Endothelial cell of umbilical vein (primary cell): Measurements from ENCODE around the gene ASPHD2. TPM values are rescaled to one million over a fixed set of nuclear protein-coding genes. Genes with fewer than 3 reads are reported as not detected.

Source experiments
- BruUV-seq: library from RNA; stranded (reverse); fragments of 400-500 nt; replicated peaks from 2 replicates; lab custom pipeline; 2021; lab: Mats Ljungman, UMichigan
- CTCF ChIA-PET: fragments of 300-600, 350-600 bp; sonication (Branson Sonifier 250); formaldehyde crosslinking; loops from one replicate; lab custom pipeline; 2021; ENCODE audit warnings: antibody characterized with exemption, inconsistent platforms; lab: Charles Lee
- POLR2A ChIA-PET: fragments of 300-600, 350-600 bp; sonication (Branson Sonifier 250); formaldehyde crosslinking; loops from one replicate; lab custom pipeline; 2021; ENCODE audit warnings: antibody characterized with exemption, inconsistent platforms; lab: Charles Lee
- DNase-seq: peaks from one replicate; pipeline ENCODE4 v3.0.0-alpha.2; 2011; ENCODE audit warnings: low read depth, low spot score
- FAIRE-seq: peaks from 2 replicates; lab custom pipeline; 2011; peaks lifted over from hg19 to GRCh38; lab: Jason Lieb, UNC
- H2AFZ ChIP-seq: 2 replicates; pipeline ENCODE4 v1.6.0; 2012; ENCODE audit warnings: low read depth, low read length, control low read depth, inconsistent platforms
- H3K27ac ChIP-seq: 2 replicates; pipeline ENCODE4 v1.5.1; 2011; ENCODE audit warnings: low read depth, mild to moderate bottlenecking, control low read depth, low read length, moderate library complexity; ENCODE audit not compliant: insufficient read depth
- H3K27me3 ChIP-seq, 2 experiments: 2 replicates each; pipeline versions ENCODE4 v1.6.0 to v1.6.1; 2011; ENCODE audit warnings: low read length in 2 of 2, mixed read lengths in 1 of 2; ENCODE audit not compliant: control insufficient read depth in 2 of 2, insufficient read depth in 2 of 2
- H3K36me3 ChIP-seq, 2 experiments: 2 replicates in 1 of 2; 3 replicates in 1 of 2; pipeline ENCODE4 v1.5.1; 2011; ENCODE audit warnings: low read length in 2 of 2, mild to moderate bottlenecking in 1 of 2, moderate library complexity in 1 of 2; ENCODE audit not compliant: control insufficient read depth in 2 of 2, insufficient read depth in 2 of 2; ENCODE audit errors: extremely low read depth in 1 of 2
- H3K4me1 ChIP-seq: 3 replicates; pipeline ENCODE4 v1.5.1; 2011; ENCODE audit warnings: mild to moderate bottlenecking, low read length; ENCODE audit not compliant: control insufficient read depth, insufficient read depth; ENCODE audit errors: extremely low read depth
- H3K4me2 ChIP-seq: 2 replicates; pipeline ENCODE4 v1.6.1; 2011; ENCODE audit warnings: low read length, control low read depth, mixed read lengths; ENCODE audit not compliant: insufficient read depth
- H3K4me3 ChIP-seq, 3 experiments: fragments of 200-600 bp in 1 of 3; sonication (generic), shearing (Covaris generic) in 1 of 3; replicated peaks in 1 of 3; 2 replicates each; pipeline ENCODE4 v1.5.1; 2011 to 2016; ENCODE audit warnings: control low read depth in 3 of 3, low read length in 3 of 3, mild to moderate bottlenecking in 2 of 3, inconsistent platforms in 1 of 3, low read depth in 1 of 3, moderate library complexity in 1 of 3; ENCODE audit not compliant: insufficient read depth in 1 of 3
- H3K79me2 ChIP-seq: 2 replicates; pipeline ENCODE4 v1.6.0; 2012; ENCODE audit warnings: low read length, inconsistent platforms; ENCODE audit not compliant: control insufficient read depth, insufficient read depth
- H3K9ac ChIP-seq: replicated peaks from 2 replicates; pipeline ENCODE3; 2011; ENCODE audit warnings: low read length, control low read depth; ENCODE audit not compliant: insufficient read depth; ENCODE audit errors: extremely low read depth
- H3K9me1 ChIP-seq: replicated peaks from 3 replicates; pipeline ENCODE4 v1.6.0; 2011; ENCODE audit warnings: mild to moderate bottlenecking, low read length; ENCODE audit not compliant: control insufficient read depth, insufficient read depth; ENCODE audit errors: extremely low read depth
- H3K9me3 ChIP-seq: replicated peaks from 2 replicates; pipeline ENCODE4 v1.5.1; 2012; ENCODE audit warnings: low read length, inconsistent platforms; ENCODE audit not compliant: control insufficient read depth, insufficient read depth
- H4K20me1 ChIP-seq: replicated peaks from 2 replicates; pipeline ENCODE3; 2011; ENCODE audit warnings: mild to moderate bottlenecking, low read length; ENCODE audit not compliant: control insufficient read depth, insufficient read depth; ENCODE audit errors: extremely low read depth
- EZH2 ChIP-seq: IDR thresholded peaks from 2 replicates; pipeline ENCODE4 v1.6.1; 2012; ENCODE audit warnings: borderline replicate concordance, low read depth, mild to moderate bottlenecking, moderate library complexity, low read length, inconsistent platforms; ENCODE audit not compliant: severe bottlenecking
- FOS ChIP-seq: IDR thresholded peaks from 2 replicates; pipeline ENCODE4 v1.6.1; 2011; ENCODE audit warnings: mild to moderate bottlenecking, low read length, moderate library complexity, borderline replicate concordance; ENCODE audit not compliant: insufficient read depth
- GATA2 ChIP-seq: IDR thresholded peaks from 2 replicates; pipeline ENCODE4 v1.7.0; 2011; ENCODE audit warnings: low read depth, mild to moderate bottlenecking, moderate library complexity, mixed read lengths, low read length; ENCODE audit not compliant: insufficient read length, insufficient read depth
- JUN ChIP-seq: IDR thresholded peaks from 2 replicates; pipeline ENCODE4 v1.6.1; 2011; ENCODE audit warnings: borderline replicate concordance, low read depth; ENCODE audit not compliant: insufficient read length, insufficient read depth
- MYC ChIP-seq: IDR thresholded peaks from one replicate; pipeline ENCODE4 v1.6.1; 2011; ENCODE audit warnings: mild to moderate bottlenecking, low read depth, low read length
- POLR2A ChIP-seq: IDR thresholded peaks from 2 replicates; pipeline ENCODE4 v1.6.1; 2012; ENCODE audit warnings: low read depth, mild to moderate bottlenecking, control low read depth, low read length
- POLR2AphosphoS5 ChIP-seq: IDR thresholded peaks from 2 replicates; pipeline ENCODE4 v1.6.1; 2012; ENCODE audit warnings: low read depth, mild to moderate bottlenecking, control low read depth, low read length, moderate library complexity; ENCODE audit not compliant: insufficient read depth
- dilution Hi-C: fragments of 300-500 bp; cut with MboI; formaldehyde crosslinking; loops from one replicate; pipeline ENCODE4 v1.15.0; 2019; ENCODE audit warnings: low sequenced_read_pairs; ENCODE audit not compliant: extremely low pct_ligation_motif_present
- intact Hi-C: fragments of 100-400 bp; cut with micrococcal nuclease; formaldehyde crosslinking; loops from one replicate; pipeline ENCODE4 v1.10.0; 2022
- polyA plus RNA-seq, 4 experiments: library from polyadenylated mRNA; depleted of rRNA in 3 of 4; stranded (reverse) in 3 of 4; unstranded in 1 of 4; fragments of >200 nt; gene quantifications; 2 replicates each; pipeline versions ENCODE4 v1.2.1 to v1.2.3, GENCODE V29; 2011 to 2012; ENCODE audit warnings: missing spikeins in 1 of 4
- small RNA-seq: library from RNA; depleted of rRNA; stranded (forward); fragments of <200 nt; gene quantifications from one replicate; pipeline ENCODE3, GENCODE V24; 2012; ENCODE audit warnings: low replicate concordance, low read depth; ENCODE audit not compliant: insufficient read depth, insufficient read length
- total RNA-seq: library from RNA; stranded (reverse); gene quantifications from 2 replicates; pipeline ENCODE4 v1.2.3, GENCODE V29; 2021
- TF ChIP-seq, protein P1 (sequence below): IDR thresholded peaks from 2 replicates; pipeline ENCODE4 v1.6.1; 2011; ENCODE audit not compliant: insufficient read depth, insufficient read length
- TF ChIP-seq, protein P2 (sequence below), 2 donors: IDR thresholded peaks; 1 replicate in 1 of 2; 2 replicates in 1 of 2; pipeline ENCODE4 v1.5.1; 2011; ENCODE audit warnings: low read length in 2 of 2, mild to moderate bottlenecking in 2 of 2, moderate library complexity in 2 of 2, control low read depth in 1 of 2, inconsistent platforms in 1 of 2, low read depth in 1 of 2; ENCODE audit not compliant: insufficient read depth in 1 of 2; ENCODE audit errors: extremely low read depth in 1 of 2

ASPHD2 gene
- total and polyA plus RNA-seq, 2 donors (not counting 3 experiments of a cell fraction or from before 2014, with no cell fraction given): 4.8 to 5.5 TPM

DNA sequence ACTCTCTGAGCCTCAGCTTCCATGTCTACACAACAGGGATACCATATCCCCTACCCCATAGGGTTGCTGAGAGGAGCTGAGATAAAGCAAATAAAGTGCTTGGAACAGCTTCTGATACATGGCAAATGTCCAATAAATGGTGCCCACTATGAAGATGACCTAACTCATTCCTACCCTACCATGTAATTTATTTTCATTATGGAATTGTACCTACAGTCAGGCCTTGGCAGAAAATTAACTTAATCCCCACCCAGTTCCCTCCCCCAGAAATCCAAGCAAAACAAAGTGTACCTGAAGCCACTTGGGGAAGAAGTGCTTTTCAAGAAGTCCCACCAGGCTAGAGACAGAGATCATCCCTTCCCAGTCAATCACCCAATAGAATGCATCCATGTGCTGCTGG is 65.4 kb downstream of the ASPHD2 start:
- H3K36me3 ChIP-seq: peaks cover 40 to 52% of the 10 kb centered on the region in 2 experiments
- H3K4me1 ChIP-seq: peaks cover 3% of the 10 kb centered on the region
- no peak overlapping the region for H2AFZ ChIP-seq
- FAIRE-seq (no peak), DNase-seq (no peak)
- TF ChIP-seq FOS (no peak), GATA2 (no peak), JUN (no peak), POLR2AphosphoS5 (no peak), POLR2A (no peak), MYC (no peak), EZH2 (no peak)
- TF ChIP-seq, protein P1, sequence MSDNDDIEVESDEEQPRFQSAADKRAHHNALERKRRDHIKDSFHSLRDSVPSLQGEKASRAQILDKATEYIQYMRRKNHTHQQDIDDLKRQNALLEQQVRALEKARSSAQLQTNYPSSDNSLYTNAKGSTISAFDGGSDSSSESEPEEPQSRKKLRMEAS: no peak
- TF ChIP-seq, protein P2, sequence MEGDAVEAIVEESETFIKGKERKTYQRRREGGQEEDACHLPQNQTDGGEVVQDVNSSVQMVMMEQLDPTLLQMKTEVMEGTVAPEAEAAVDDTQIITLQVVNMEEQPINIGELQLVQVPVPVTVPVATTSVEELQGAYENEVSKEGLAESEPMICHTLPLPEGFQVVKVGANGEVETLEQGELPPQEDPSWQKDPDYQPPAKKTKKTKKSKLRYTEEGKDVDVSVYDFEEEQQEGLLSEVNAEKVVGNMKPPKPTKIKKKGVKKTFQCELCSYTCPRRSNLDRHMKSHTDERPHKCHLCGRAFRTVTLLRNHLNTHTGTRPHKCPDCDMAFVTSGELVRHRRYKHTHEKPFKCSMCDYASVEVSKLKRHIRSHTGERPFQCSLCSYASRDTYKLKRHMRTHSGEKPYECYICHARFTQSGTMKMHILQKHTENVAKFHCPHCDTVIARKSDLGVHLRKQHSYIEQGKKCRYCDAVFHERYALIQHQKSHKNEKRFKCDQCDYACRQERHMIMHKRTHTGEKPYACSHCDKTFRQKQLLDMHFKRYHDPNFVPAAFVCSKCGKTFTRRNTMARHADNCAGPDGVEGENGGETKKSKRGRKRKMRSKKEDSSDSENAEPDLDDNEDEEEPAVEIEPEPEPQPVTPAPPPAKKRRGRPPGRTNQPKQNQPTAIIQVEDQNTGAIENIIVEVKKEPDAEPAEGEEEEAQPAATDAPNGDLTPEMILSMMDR (IDR thresholded peaks at IDR 0.05; ENCODE audit: extremely low read depth in 1 of 2, insufficient read depth in 1 of 2, low read depth in 1 of 2, low read length in 2 of 2): no peak
- BruUV-seq: no TSS peak
- no peaks in the 10 kb centered on the region for H3K9me1 ChIP-seq
- H4K20me1 ChIP-seq: no peaks in the 10 kb centered on the region
- no peaks in the 10 kb centered on the region for H3K27me3 ChIP-seq
- H3K9me3 ChIP-seq: no peaks in the 10 kb centered on the region
- POLR2A ChIA-PET: no interaction called here
- dilution Hi-C loops (no loop called here), intact Hi-C loops (no loop called here)
- H3K4me2 ChIP-seq: no peak overlapping the region
- no peak overlapping the region for H3K4me3 ChIP-seq
- CTCF ChIA-PET: interaction anchor here (1.3 kb wide), 1 partner anchor 171 kb away, joined by 3 read pairs; no protein-coding TSS in a partner anchor
- no peak overlapping the region for H3K9ac ChIP-seq
- H3K79me2 ChIP-seq: peaks cover 9% of the 10 kb centered on the region
- H3K27ac ChIP-seq: no peak overlapping the region

Small RNA genes lying within 50 kb of the gene (small RNA-seq; reads per million reads assigned to genes)
- not detected for gene RNA5SP495

Other genes starting within 250 kb of the ASPHD2 start
- gene HPS4, start 54.5 kb downstream of the ASPHD2 start, total RNA-seq: 29.7 and 34.9 TPM in 2 replicates
- gene HPS4, start 54.5 kb downstream of the ASPHD2 start, polyA plus RNA-seq: 25.8 and 28.4 TPM in 2 replicates
- gene SRRD, start 54.6 kb downstream of the ASPHD2 start, total RNA-seq: 24.2 and 28.5 TPM in 2 replicates
- 21.4 and 23.4 TPM in 2 replicates for gene SRRD, start 54.6 kb downstream of the ASPHD2 start, polyA plus RNA-seq
- 49.8 and 54.9 TPM in 2 replicates for gene TFIP11, start 83.2 kb downstream of the ASPHD2 start, total RNA-seq
- gene TFIP11, start 83.2 kb downstream of the ASPHD2 start, polyA plus RNA-seq: 33.5 and 35.7 TPM in 2 replicates
- gene TPST2, start 160.9 kb downstream of the ASPHD2 start, total RNA-seq: 48.4 and 49.4 TPM in 2 replicates
- 121 and 137 TPM in 2 replicates for gene TPST2, start 160.9 kb downstream of the ASPHD2 start, polyA plus RNA-seq
- gene CRYBB1, start 188.8 kb downstream of the ASPHD2 start, total RNA-seq: not detected in 2 replicates
- not detected in 2 replicates for gene CRYBB1, start 188.8 kb downstream of the ASPHD2 start, polyA plus RNA-seq
- not detected in 2 replicates for gene CRYBA4, start 192.7 kb downstream of the ASPHD2 start, total RNA-seq
- gene CRYBA4, start 192.7 kb downstream of the ASPHD2 start, polyA plus RNA-seq: not detected in 2 replicates
- 0.53 and 0.80 TPM in 2 replicates for gene MIAT, start 228.3 kb downstream of the ASPHD2 start, total RNA-seq
- 0.03 and 0.05 TPM in 2 replicates for gene MIAT, start 228.3 kb downstream of the ASPHD2 start, polyA plus RNA-seq